ENCODE results near the gene TNRC6A. TPM values are rescaled to one million over a fixed set of nuclear protein-coding genes. Genes with fewer than 3 reads are reported as not detected.

The TNRC6A gene
- total RNA-seq, 1 experiment from 2014 or later, result 20.3 TPM

DNA sequence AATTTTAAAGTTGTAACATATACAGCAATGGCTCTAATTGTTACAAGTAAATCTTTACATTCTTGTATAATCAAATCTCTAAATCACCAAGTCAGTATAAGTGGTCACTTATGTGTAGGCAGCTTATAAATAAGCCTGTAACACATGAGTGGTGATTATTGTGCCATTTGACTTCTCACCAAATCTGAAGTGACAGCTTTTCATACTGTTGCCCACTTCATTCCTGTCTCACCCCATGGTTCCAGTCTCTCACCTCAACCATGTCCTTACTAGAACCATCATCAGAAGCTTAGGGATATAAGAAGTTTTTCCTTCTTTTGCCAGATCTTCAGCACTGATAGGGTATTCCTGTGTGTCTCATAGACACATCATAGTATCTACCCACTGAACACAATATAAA lies 23.5 kb downstream of the TNRC6A start:
- ChIA-PET POLR2A (ENCODE audit: unreplicated experiment) (no interaction called here), CTCF (no interaction called here)
- Histone ChIP-seq H3K4me1 (ENCODE audit: insufficient read depth, low read length) (peaks cover 18% of the 10 kb centered on the region), H3K9me3 (ENCODE audit: low read length) (no peaks in the 10 kb centered on the region), H2AFZ (ENCODE audit: low read length) (no peak overlapping the region), H4K20me1 (ENCODE audit: low read length) (0 out of 2 replicates have a peak, but pooled peaks cover 4% of the 10 kb centered on the region), H3K36me3 (ENCODE audit: low read depth, low read length) (peaks cover 4% of the 10 kb centered on the region; the same call in 1 of the 2 replicates), H3K4me2 (ENCODE audit: low read length) (no peak overlapping the region), H3K27me3 (ENCODE audit: low read length) (no peaks in the 10 kb centered on the region), H3K79me2 (ENCODE audit: low read length) (peaks cover 90% of the 10 kb centered on the region), H3K4me3 (ENCODE audit: low read length) (no peak overlapping the region), H3K27ac (ENCODE audit: low read length) (no peak overlapping the region), H3K9me2 (replicated peaks; ENCODE audit: low read length) (no peaks in the 10 kb centered on the region), H3F3A (ENCODE audit: low read length, unreplicated experiment) (no peaks in the 10 kb centered on the region), H3K9ac (ENCODE audit: low read length) (no peak overlapping the region)
- no TSS peak for BruUV-seq (replicated peaks)
- intact Hi-C loops (cut with micrococcal nuclease), result no loop called here
- ATAC-seq, result no peak
- DNase-seq, result no peak
- TF ChIP-seq, protein P1, sequence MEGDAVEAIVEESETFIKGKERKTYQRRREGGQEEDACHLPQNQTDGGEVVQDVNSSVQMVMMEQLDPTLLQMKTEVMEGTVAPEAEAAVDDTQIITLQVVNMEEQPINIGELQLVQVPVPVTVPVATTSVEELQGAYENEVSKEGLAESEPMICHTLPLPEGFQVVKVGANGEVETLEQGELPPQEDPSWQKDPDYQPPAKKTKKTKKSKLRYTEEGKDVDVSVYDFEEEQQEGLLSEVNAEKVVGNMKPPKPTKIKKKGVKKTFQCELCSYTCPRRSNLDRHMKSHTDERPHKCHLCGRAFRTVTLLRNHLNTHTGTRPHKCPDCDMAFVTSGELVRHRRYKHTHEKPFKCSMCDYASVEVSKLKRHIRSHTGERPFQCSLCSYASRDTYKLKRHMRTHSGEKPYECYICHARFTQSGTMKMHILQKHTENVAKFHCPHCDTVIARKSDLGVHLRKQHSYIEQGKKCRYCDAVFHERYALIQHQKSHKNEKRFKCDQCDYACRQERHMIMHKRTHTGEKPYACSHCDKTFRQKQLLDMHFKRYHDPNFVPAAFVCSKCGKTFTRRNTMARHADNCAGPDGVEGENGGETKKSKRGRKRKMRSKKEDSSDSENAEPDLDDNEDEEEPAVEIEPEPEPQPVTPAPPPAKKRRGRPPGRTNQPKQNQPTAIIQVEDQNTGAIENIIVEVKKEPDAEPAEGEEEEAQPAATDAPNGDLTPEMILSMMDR (conservative IDR thresholded peaks at IDR 0.05; ENCODE audit: low read depth, low read length), result no peak
- TF ChIP-seq EZH2 (IDR thresholded peaks at IDR 0.05; ENCODE audit: low read length, unreplicated experiment) (no peak), EZH2phosphoT487 (IDR thresholded peaks at IDR 0.05; ENCODE audit: borderline replicate concordance, low read length) (no peak)

DNA sequence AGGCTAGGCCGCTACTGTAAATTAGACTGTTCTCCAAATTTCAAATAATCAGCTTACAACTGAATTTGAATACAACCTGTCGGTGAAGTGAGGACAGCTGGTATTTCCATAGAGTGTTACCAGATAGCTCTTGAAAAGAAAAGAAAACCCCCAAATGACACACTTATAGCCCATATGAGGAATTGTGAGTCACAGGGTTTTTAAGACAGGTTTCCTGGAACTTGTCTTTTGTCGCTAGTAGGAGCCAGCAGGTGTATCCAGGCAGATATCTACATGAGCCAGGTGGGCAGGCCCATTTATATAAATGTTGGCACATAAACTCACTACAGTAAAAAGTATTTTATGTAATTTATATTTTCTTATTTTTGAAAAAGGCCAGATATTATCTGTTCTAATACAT lies 24.0 kb downstream of the TNRC6A start:
- H3K4me3 ChIP-seq (ENCODE audit: low read length), result no peak overlapping the region
- no TSS peak for BruUV-seq (replicated peaks)
- peak; percentile 57 for DNase-seq
- TF ChIP-seq EZH2phosphoT487 (IDR thresholded peaks at IDR 0.05; ENCODE audit: borderline replicate concordance, low read length), result no peak
- TF ChIP-seq EZH2 (IDR thresholded peaks at IDR 0.05; ENCODE audit: low read length, unreplicated experiment), result no peak
- TF ChIP-seq, protein P1 (conservative IDR thresholded peaks at IDR 0.05; ENCODE audit: low read depth, low read length), result no peak
- intact Hi-C loops (cut with micrococcal nuclease), result no loop called here
- H3K4me1 ChIP-seq (ENCODE audit: insufficient read depth, low read length), result peaks cover 15% of the 10 kb centered on the region
- peaks cover 91% of the 10 kb centered on the region for H3K79me2 ChIP-seq (ENCODE audit: low read length)
- H3K27me3 ChIP-seq (ENCODE audit: low read length), result no peaks in the 10 kb centered on the region
- ATAC-seq, result 0 out of 2 replicates have a peak, but pooled peaks have one; percentile 31
- H3K36me3 ChIP-seq (ENCODE audit: low read depth, low read length), result peaks cover 7% of the 10 kb centered on the region; the same call in 1 of the 2 replicates
- H3K9ac ChIP-seq (ENCODE audit: low read length), result no peak overlapping the region
- 0 out of 2 replicates have a peak, but pooled peaks cover 4% of the 10 kb centered on the region for H4K20me1 ChIP-seq (ENCODE audit: low read length)
- H3K9me2 ChIP-seq (replicated peaks; ENCODE audit: low read length), result no peaks in the 10 kb centered on the region
- H3K27ac ChIP-seq (ENCODE audit: low read length), result no peak overlapping the region
- H2AFZ ChIP-seq (ENCODE audit: low read length), result no peak overlapping the region
- no peak overlapping the region for H3K4me2 ChIP-seq (ENCODE audit: low read length)
- no peaks in the 10 kb centered on the region for H3F3A ChIP-seq (ENCODE audit: low read length, unreplicated experiment)
- CTCF ChIA-PET, result no interaction called here
- H3K9me3 ChIP-seq (ENCODE audit: low read length), result no peaks in the 10 kb centered on the region
- POLR2A ChIA-PET (ENCODE audit: unreplicated experiment), result no interaction called here

DNA sequence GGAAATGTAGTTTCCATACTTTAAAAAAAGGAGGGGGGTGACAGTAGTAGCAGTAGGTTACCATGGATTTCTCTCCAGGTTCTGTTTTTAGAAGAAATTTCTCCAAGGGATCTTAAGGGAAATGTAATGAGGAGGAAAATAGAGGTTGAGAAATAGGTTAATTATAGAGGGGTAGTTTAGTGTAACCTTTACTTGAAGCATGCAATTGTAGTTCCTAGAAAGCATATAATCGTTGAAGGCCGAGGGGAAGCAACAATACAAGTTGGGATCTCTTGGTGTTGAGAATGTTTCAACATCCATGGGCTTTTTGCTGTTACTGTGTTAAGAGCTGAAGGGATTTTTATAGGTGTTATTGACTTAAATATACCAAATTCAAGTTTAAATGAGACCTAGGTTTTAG lies 25.1 kb downstream of the TNRC6A start:
- no peak for ATAC-seq
- Histone ChIP-seq H4K20me1 (ENCODE audit: low read length) (no peaks in the 10 kb centered on the region), H3K36me3 (ENCODE audit: low read depth, low read length) (peaks cover 15% of the 10 kb centered on the region; the same call in 1 of the 2 replicates), H3K9me3 (ENCODE audit: low read length) (no peaks in the 10 kb centered on the region), H3K27me3 (ENCODE audit: low read length) (no peaks in the 10 kb centered on the region), H3K4me2 (ENCODE audit: low read length) (no peak overlapping the region), H3F3A (ENCODE audit: low read length, unreplicated experiment) (no peaks in the 10 kb centered on the region), H3K9me2 (replicated peaks; ENCODE audit: low read length) (no peaks in the 10 kb centered on the region), H3K9ac (ENCODE audit: low read length) (no peak overlapping the region), H3K4me3 (ENCODE audit: low read length) (no peak overlapping the region), H3K79me2 (ENCODE audit: low read length) (peaks cover 90% of the 10 kb centered on the region), H2AFZ (ENCODE audit: low read length) (no peak overlapping the region), H3K4me1 (ENCODE audit: insufficient read depth, low read length) (peaks cover 11% of the 10 kb centered on the region), H3K27ac (ENCODE audit: low read length) (no peak overlapping the region)
- intact Hi-C loops (cut with micrococcal nuclease), result no loop called here
- DNase-seq, result no peak
- CTCF ChIA-PET, result no interaction called here
- POLR2A ChIA-PET (ENCODE audit: unreplicated experiment), result interaction anchor here (0.7 kb wide), 1 partner anchor 261 kb away, joined by 3 read pairs; no protein-coding TSS in a partner anchor
- TF ChIP-seq, protein P1 (conservative IDR thresholded peaks at IDR 0.05; ENCODE audit: low read depth, low read length), result no peak
- TF ChIP-seq EZH2phosphoT487 (IDR thresholded peaks at IDR 0.05; ENCODE audit: borderline replicate concordance, low read length) (no peak), EZH2 (IDR thresholded peaks at IDR 0.05; ENCODE audit: low read length, unreplicated experiment) (no peak)
- no TSS peak for BruUV-seq (replicated peaks)

Data from PC-3 (cell line).